Prostate gland (tissue), 2 donors: ENCODE measurements around the gene CARS2.

Source experiments
- CTCF ChIP-seq, 4 experiments: fragments of 200-600 bp in 2 of 4; fragments of 450-650 bp in 2 of 4; sonication (generic) in 2 of 4; IDR thresholded peaks; 1 replicate in 3 of 4; 2 replicates in 1 of 4; pipeline ENCODE4 v1.5.1; 2016 to 2019; ENCODE audit warnings: antibody characterized with exemption in 4 of 4, mild to moderate bottlenecking in 2 of 4, moderate library complexity in 2 of 4
- POLR2A ChIP-seq: fragments of 450-650 bp; IDR thresholded peaks from one replicate; pipeline ENCODE4 v1.6.1; 2016; ENCODE audit warnings: antibody characterized with exemption, mild to moderate bottlenecking
- POLR2AphosphoS5 ChIP-seq: sonication (generic); formaldehyde crosslinking; IDR thresholded peaks from one replicate; pipeline ENCODE4 v1.6.1; 2017; ENCODE audit warnings: antibody characterized with exemption

DNA sequence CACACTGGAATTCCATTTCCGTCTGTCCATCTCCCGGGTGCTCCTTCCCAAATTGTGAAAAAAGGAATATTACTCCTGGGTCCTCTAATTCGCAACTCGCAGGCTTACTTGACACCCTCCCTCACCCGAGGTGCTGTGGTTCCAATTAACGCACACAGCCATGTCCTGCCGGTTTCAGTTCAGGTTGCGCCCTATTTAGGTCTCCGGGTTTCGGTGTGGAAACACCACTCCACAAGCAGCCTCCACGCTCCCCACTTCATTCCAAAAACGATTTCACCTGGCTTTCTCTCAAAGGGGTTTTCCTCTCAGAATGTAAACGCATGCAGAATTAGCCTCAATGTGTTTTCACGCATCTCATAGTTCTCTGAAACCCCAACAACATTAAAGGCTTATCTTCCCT, 52.6 kb downstream of the CARS2 start:
- TF ChIP-seq CTCF (IDR thresholded peaks at IDR 0.05) (no peak), POLR2A (no peak), POLR2AphosphoS5 (no peak)
